ENCODE data around the gene SMG7.
"Not testable (repeated sequence)": the region's sequence is repeated elsewhere in the genome, so short reads cannot be mapped to it uniquely, and the experiment has no call there.

SMG7 gene, protein sequence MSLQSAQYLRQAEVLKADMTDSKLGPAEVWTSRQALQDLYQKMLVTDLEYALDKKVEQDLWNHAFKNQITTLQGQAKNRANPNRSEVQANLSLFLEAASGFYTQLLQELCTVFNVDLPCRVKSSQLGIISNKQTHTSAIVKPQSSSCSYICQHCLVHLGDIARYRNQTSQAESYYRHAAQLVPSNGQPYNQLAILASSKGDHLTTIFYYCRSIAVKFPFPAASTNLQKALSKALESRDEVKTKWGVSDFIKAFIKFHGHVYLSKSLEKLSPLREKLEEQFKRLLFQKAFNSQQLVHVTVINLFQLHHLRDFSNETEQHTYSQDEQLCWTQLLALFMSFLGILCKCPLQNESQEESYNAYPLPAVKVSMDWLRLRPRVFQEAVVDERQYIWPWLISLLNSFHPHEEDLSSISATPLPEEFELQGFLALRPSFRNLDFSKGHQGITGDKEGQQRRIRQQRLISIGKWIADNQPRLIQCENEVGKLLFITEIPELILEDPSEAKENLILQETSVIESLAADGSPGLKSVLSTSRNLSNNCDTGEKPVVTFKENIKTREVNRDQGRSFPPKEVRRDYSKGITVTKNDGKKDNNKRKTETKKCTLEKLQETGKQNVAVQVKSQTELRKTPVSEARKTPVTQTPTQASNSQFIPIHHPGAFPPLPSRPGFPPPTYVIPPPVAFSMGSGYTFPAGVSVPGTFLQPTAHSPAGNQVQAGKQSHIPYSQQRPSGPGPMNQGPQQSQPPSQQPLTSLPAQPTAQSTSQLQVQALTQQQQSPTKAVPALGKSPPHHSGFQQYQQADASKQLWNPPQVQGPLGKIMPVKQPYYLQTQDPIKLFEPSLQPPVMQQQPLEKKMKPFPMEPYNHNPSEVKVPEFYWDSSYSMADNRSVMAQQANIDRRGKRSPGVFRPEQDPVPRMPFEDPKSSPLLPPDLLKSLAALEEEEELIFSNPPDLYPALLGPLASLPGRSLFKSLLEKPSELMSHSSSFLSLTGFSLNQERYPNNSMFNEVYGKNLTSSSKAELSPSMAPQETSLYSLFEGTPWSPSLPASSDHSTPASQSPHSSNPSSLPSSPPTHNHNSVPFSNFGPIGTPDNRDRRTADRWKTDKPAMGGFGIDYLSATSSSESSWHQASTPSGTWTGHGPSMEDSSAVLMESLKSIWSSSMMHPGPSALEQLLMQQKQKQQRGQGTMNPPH

DNA sequence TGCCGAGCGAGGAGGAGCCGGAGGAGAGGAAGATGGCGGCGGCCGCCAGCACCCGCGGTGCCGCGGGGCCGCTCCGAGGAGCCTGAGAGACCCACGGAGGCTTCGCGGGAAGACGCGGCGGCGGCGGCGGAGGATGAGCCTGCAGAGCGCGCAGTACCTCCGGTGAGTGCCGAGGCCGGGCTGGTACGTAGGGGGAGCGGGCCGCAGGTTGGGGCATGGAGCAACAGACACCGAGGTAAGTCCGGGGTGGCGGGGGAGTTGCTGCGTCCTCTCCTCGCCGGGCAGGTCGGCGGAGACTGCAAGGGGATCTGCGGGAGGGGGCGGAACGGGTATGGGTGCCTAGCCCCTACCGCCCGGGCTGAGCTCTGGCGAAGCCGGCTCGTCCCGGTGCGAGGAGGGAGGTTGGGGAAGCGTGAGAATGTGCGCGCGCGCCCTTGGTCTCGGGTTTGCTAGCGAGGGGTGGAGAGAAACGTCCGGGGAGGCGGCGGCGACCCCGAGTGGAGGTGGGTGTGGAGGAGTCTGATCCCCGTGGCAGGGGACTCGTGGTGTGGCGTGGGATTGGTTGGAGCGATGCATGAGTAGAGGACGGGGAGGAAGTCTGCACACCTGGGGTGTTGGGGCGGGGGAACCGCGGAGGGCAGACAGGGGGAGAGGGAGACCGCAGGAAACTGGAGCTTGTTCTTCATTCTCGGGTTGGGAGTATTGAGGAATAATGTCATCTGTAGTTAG lies at the start of gene SMG7:
Gene SMG7 (plus strand): TSS at position 12 of the 729 bp plus-strand sequence. CDS start 122 bp downstream, at position 134.
- DNase-seq (ENCODE audit: low read depth in 2 of 2), result peak; percentile 28 to 37

DNA sequence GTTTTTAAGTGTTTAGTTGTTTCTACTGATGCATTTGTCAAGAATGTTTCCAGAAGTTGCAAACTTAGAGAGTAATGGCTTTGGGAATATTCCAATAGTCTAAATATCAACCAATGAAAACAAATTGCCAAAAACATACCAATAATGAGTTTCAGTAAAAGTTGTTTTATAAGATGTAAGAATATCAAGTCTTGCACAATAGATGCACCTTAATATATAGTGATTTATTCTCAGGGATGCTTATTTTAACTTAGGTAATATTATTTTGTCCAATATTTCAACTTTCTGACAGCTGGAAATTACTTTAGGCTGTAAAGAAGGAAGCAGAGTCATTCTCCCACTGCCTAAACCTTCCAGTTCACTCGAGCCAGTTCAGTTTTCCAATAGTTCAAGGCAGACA lies 48.8 kb upstream of the SMG7 start:
- DNase-seq (ENCODE audit: low read depth in 2 of 2), result no peak

DNA sequence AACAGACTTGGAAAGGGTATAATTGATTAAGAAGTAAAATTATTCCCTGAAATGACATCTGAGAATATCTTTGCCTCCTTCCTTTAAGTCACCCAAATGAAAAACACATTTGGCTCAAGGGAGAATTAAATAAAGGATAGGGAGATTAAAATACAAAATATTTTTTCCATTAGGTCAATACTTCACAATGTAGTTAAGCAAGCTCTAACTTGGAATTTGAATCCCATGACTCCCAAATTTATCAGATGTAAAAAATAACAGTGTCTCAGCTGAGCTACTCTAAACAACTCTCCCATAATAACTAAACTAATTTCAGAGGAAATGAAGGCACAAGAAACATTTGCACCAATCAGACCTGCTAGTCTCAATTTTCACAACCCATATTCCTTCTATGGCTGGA lies 47.6 kb upstream of the SMG7 start:
- no peak for DNase-seq (ENCODE audit: low read depth in 2 of 2)

DNA sequence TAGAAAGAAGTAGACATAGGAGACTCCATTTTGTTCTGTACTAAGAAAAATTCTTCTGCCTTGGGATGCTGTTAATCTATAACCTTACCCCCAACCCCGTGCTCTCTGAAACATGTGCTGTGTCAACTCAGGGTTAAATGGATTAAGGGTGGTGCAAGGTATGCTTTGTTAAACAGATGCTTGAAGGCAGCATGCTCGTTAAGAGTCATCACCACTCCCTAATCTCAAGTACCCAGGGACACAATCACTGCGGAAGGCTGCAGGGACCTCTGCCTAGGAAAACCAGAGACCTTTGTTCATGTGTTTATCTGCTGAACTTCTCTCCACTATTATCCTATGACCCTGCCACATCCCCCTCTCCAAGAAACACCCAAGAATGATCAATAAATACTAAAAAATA lies 44.7 kb upstream of the SMG7 start:
- not testable (repeated sequence) for DNase-seq (ENCODE audit: low read depth in 2 of 2)

DNA sequence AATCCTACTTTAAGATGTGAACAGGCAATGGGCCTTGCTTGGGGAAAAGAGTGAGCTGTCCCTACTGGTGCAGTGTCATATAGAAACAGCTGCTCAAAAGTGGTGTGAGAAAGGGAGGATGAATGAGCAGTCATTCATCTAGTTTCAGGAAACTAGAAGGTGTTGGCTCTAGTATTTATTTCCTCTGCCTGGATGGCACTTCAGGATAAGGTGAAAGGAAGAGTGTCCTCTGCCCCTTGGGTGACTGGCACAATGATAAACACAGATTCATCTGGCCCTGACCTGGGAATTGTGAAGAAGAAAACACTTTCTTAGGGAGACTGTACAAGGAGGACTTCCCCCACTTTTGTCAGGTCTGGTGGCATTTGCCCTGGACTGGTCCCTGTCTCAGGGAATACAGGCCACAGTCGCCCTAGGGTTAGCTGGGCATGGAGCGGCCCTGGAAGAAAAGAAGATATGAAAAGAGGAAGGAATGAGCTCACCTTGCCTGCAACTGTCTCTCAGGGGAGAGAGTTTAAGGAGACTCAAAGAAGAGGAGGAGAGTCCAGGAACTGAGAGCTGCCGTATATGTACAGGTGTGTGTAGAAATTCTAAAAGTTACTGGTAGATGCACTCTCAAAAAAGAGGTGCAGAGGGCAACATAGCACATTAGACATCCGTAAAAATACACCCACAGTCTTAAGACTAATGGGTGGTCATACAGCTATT lies 40.3 kb upstream of the SMG7 start:
- no peak for DNase-seq (ENCODE audit: low read depth in 2 of 2)

DNA sequence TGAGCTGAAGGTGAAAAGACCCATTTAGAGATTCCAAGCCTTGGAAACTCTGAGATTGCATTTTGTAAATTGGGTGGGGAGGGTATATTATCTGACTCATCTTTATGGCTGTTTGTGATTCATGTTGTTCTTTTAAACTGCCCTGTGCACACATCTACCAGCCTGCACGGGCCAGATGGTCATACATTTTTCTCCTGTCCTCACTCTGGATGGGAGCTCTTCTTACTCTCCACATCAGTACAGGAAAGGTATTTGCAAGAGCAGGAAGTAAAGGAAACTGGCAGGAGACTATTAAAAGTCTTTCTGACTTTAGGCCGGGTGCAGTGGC lies 39.8 kb upstream of the SMG7 start:
- no peak for DNase-seq (ENCODE audit: low read depth in 2 of 2)

DNA sequence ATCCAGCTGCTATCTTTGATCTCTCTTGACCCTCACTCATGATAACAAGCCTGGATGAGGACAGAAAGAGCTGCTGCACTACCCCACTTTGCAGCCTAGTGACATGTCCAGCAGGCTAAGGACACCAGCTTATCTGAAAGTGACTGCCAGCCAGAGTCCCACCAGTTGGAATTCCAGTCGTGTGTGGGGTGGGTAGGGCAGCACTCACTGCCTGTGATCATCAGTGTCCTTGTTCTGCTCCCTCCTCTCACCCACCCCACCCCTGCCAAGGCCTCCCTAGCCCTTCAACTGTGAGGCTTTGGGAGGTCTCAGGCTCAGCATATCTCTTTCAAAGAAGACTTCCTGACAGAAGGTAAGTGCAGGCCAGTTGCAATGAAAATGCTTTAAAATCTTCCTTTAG lies 38.6 kb upstream of the SMG7 start:
- DNase-seq (ENCODE audit: low read depth in 2 of 2), result no peak

DNA sequence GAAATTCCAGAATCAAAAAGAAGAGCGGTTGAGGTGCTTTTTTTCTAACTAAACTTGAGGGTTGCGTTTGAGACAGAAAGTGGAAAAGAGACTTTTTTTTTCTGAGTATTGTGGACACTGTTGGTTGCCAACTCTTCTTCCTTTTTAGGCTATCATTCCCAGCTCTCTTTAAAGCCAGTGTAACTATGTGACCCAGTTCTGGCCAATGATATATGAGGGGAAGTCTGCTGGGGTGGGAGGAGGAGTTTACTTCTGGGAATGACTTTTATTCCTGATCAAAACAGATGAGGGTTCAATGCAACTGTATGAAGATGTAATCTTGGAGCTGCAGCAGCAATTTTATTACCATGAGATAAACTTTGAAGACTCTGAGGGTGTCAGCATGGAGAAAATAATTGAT lies 36.8 kb upstream of the SMG7 start:
- no peak for DNase-seq (ENCODE audit: low read depth in 2 of 2)

DNA sequence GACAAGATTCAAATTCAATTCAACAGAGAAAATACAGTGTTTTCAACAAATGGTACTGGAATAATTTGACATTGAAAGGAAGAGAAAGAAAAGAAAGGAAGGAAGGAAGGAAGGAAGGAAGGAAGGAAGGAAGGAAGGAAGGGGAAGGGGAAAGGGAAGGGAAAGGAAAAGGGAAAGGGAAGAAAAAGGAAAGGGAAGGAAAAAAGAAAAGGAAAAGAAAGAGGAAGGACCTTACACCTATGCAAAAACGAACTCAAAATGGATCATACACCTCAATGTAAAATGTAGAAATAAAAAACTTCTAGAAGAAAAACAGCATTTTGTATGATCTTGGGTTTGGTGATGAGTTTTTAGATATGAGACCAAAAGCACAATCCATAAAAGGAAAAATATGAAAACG lies 34.2 kb upstream of the SMG7 start:
- no peak for DNase-seq (ENCODE audit: low read depth in 2 of 2)

DNA sequence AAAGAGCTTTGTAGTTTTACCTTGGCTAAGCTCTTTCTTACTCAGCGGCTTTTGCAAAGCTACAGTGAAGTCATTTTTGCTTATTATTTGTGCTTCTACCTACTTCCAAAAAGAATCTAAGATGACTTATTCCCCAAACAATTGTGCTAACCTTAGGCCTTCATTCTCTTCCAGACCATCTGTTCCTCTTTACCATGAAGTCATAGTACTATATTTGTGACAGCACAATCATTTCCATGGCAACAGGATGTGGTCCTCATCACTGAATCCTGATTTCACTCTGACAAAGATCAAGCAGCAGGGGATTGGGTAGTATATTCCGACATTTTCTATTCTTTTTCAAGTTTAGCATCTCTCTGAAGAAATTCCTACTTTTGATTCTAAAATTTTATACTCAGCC lies 29.3 kb upstream of the SMG7 start:
- no peak for DNase-seq (ENCODE audit: low read depth in 2 of 2)

DNA sequence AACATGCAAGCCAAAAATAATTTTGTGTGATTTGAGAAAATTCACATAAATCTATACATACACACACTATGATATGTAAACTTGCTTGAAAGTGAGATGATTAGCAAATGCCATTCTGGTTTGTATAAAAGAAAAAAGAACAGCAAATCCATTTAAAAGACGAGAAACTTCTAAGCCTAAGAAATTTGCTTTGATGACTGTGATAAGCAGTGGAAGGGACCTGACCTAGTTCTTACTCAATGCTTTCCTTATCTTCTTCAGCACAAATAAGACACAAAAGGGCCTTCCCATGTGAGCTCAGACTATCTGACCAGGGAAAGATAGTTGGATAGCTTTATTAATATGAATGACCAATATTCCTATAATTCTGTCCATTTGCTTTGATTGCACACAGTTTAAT lies 28.8 kb upstream of the SMG7 start:
- no peak for DNase-seq (ENCODE audit: low read depth in 2 of 2)

DNA sequence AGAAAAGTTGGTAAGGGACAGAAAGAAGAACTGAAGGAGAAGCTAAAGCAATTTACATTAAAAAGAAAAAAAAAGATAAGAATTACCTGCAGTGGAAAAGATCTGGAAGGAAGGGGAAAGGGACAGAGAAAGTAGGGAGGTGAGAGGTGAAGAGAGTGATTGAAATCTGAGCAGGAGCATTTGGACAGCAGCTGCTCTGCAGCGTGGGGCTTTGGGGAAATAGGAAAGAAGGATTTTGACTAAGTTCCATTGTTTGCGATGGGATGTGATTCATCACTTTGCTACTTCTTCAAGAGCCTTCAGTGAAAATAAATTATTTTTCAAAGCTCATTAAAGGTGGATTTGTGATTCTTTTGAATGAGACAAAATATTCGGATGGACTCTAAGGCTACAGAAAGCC lies 28.1 kb upstream of the SMG7 start:
- DNase-seq (ENCODE audit: low read depth in 2 of 2), result no peak

DNA sequence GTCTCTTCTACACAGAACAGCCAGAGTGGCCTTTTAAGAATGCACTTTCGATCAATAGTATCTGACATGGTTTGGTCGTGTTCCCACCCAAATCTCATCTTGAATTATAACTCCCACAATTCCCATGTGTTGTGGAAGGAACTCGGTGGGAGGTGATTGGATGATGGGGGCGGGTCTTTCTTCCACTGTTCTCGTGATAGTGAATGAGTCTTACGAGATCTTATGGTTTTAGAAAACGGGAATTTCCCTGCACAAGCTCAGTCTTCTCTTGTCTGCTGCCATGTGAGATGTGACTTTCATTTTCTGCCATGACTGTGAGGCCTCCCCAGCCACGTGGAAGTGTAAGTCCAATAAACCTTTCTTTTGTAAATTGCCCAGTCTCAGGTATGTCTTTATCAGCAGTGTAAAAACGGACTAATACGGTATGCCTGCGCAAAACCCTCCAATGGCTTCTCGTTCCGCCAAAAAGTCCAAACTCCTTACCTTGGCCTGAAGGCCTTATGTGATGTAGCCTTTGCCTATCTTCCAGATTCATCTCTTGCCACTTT lies 23.0 kb upstream of the SMG7 start:
- DNase-seq (ENCODE audit: low read depth in 2 of 2), result no peak

DNA sequence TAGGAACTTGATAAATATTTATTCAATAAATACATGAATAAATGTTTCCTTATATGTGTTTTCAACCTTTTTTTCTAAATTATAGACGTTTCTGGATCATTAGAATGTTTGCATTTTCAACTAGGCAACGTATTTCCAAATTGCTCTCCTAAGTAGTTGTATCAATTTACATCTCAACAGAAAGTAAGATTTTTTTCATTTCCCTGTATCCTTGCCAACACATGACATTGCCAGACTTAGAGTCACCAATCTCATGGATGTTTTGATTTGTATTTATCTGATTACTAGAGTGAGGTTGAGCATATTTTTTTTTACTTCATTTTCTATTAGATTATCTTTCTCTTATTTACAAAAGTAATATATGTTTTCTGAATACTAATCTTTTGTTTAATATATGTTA lies 22.2 kb upstream of the SMG7 start:
- DNase-seq (ENCODE audit: low read depth in 2 of 2), result no peak

DNA sequence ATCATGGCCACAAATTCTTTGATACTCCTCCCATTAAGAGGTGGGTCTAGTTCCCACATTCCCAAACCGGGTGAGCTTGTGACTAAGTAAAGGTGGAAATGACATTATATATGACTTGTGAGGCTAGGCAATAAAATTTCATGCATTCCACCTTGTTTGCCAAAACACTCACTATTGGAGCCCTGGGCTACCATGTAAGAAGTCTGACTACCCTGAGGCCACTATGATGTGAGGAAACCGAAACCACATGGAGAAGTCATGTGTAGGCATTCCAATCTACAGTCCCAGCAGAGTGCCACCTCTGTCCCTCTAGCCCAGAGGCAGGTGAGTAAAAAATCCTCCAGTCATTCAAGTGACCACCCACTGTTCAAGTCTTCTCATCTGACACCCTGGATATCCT lies 17.9 kb upstream of the SMG7 start:
- no peak for DNase-seq (ENCODE audit: low read depth in 2 of 2)

DNA sequence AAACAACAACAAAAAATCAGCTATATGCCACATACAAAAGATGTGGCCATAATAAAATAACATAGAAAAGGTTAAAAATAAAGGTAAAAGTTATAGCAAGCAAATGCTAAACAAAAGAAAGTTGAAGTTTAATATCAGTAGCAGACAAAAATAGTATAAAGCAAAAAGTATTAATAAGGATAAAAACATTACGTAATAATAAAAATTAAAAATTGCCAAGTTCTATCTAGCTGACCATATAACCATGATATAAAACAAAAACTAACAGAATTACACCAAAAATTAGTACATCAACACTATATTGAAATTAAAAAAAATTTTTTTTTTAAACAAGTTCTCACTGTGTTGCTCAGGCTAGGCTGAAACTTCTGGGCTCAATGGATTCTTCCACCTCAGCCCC lies 15.5 kb upstream of the SMG7 start:
- no peak for DNase-seq (ENCODE audit: low read depth in 2 of 2)

DNA sequence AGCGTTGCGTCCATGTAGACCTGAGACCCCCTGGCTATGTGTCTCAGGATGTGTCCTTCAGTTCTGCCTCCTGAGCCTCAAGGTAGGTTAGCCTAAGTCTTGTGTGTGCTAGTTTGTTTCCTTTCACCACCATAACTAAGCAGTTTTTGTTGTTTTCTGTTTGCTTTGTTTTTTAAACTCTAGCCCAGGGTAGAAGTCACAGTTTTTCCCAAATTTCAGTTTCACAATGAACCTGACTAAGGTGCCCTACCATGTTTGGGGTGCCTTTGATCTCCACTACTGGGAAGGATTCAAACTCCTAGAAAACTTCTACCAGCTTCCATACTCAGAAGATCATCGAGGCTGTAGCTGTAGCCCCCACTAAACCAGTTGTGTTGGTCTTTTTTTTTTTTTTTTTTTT lies 14.8 kb upstream of the SMG7 start:
- no peak for DNase-seq (ENCODE audit: low read depth in 2 of 2)

DNA sequence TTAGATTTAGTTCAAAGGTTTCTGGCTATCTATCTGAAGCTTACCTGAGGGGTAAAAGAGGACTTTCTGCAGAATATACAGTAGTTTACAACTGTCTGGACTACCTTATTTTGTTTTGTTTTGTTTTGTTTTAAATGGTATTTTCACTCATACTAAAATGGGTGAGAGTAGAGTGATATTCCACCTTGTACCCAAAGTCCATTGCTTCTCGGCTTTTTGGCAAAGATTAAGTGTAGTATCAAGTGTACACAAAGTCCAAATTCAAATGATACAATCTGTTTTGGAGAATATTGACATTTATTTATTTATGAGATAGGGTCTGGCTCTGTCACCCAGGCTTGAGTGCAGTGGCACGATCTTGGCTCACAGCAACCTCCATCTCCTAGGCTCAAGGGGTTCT lies 11.7 kb upstream of the SMG7 start:
- DNase-seq (ENCODE audit: low read depth in 2 of 2), result no peak

DNA sequence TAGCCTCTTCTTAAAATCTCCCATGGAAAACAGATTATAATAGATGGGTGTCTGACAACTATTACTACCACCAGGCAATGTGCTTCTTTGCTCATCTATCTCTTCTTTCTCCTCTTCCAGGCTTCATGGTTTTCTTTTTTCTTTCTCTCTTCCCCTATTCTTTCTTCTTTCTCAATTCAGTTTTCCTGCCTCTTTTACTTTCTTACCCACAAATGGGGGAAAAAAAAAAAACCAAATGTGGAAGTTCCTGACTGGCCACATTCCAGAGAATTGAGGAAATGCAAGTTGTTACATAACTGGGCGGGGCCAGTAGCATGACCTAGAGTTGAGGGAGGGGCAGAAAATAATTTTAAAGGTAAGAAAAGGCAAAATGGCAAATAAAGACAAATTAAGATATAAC lies 10.9 kb upstream of the SMG7 start:
- DNase-seq (ENCODE audit: low read depth in 2 of 2), result no peak

DNA sequence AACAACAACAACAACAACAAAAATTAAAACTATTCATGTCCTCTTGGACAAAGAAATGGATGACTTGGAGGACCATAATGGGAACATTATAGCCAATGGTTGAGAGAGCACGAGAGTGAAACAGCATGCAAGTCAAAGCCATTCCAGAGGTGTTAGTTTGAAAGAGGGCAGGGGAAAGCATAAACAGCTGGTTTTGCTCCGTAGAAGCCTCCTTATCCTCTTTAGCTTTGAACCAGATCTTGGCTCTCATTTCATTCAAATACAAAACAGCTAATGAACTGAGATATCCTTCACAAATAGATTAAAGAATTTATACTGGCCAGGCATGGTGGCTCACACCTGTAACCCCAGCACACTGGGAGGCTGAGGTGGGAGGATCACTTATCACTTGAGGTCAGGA lies 8.7 kb upstream of the SMG7 start:
- DNase-seq (ENCODE audit: low read depth in 2 of 2), result no peak

DNA sequence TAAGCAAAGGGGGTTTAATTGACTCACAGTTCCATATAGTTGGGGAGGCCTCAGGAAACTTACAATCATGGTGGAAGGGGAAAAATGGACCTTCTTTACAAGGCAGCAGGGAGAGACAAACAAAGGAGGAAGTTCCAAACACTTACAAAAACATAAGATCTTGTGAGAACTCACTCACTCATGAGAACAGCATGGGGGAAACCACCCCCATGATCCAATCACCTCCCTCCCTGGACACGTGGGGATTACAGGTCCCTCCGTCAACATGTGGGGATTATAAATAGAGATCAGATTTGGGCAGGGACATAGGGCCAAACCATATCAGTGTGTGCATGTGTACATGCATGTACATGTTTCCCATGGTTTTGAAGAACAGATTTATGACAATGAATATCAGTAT lies 5.5 kb upstream of the SMG7 start:
- DNase-seq (ENCODE audit: low read depth in 2 of 2), result no peak

Measured in stimulated activated CD4-positive, alpha-beta T cell treated with anti-CD3 and anti-CD28 coated beads, Interleukin-4, amount 100 ng/mL, for 48 hours (primary cell).